ENCODE results near the gene PREP. TPM values are rescaled to one million over a fixed set of nuclear protein-coding genes. Genes with fewer than 3 reads are reported as not detected.
A peak's percentile ranks its signal among the peaks of the same experiment; 100 is the strongest.

The PREP gene
- 19.2 and 19.3 TPM in 2 replicates for total RNA-seq (2012; rRNA removed)

- peak within 1 kb of the TSS; percentile 94 for H3K9ac ChIP-seq (ENCODE audit: low read depth, low read length)
- H3K9me3 ChIP-seq (replicated peaks; ENCODE audit: low read length): no peaks in the 10 kb centered on the region
Measured at GRCh38 chr6:105402939-105403935, at the start of gene PREP. Gene PREP, minus strand, starts transcription at chr6:105403082. Its CDS starts 191 bp downstream, at chr6:105402891.

GRCh38 chr6:105452376-105452775, 49.5 kb upstream of the PREP start:
- Histone ChIP-seq H3K4me2 (ENCODE audit: low read length) (no peak overlapping the region), H3K9me3 (replicated peaks; ENCODE audit: low read length) (no peaks in the 10 kb centered on the region)

More at GRCh38 chr6:105402939-105403935, at the start of gene PREP:
- H3K36me3 ChIP-seq (ENCODE audit: insufficient read depth, low read length): no peaks in the 10 kb centered on the region
- peaks cover 15% of the 10 kb centered on the region for H3K4me1 ChIP-seq (ENCODE audit: control insufficient read depth, insufficient read depth, low read length)
- H3K27me3 ChIP-seq (ENCODE audit: control insufficient read depth, insufficient read depth, low read length): no peaks in the 10 kb centered on the region
- H3K4me3 ChIP-seq (ENCODE audit: low read length): peak within 1 kb of the TSS; percentile 95
- H3K4me2 ChIP-seq (ENCODE audit: low read length): peak within 1 kb of the TSS; percentile 99

GRCh38 chr6:105449756-105450390, 47.0 kb upstream of the PREP start:
- no peaks in the 10 kb centered on the region for H3K36me3 ChIP-seq (ENCODE audit: insufficient read depth, low read length)
- no peaks in the 10 kb centered on the region for H3K4me1 ChIP-seq (ENCODE audit: control insufficient read depth, insufficient read depth, low read length)
- no peak overlapping the region for H3K4me3 ChIP-seq (ENCODE audit: low read length)
- H3K27me3 ChIP-seq (ENCODE audit: control insufficient read depth, insufficient read depth, low read length): no peaks in the 10 kb centered on the region
- H3K9ac ChIP-seq (ENCODE audit: low read depth, low read length): no peak overlapping the region
- no peak overlapping the region for H3K4me2 ChIP-seq (ENCODE audit: low read length)
- no peaks in the 10 kb centered on the region for H3K9me3 ChIP-seq (replicated peaks; ENCODE audit: low read length)

More at GRCh38 chr6:105452376-105452775, 49.5 kb upstream of the PREP start:
- Histone ChIP-seq H3K36me3 (ENCODE audit: insufficient read depth, low read length) (no peaks in the 10 kb centered on the region), H3K4me1 (ENCODE audit: control insufficient read depth, insufficient read depth, low read length) (no peaks in the 10 kb centered on the region), H3K9ac (ENCODE audit: low read depth, low read length) (no peak overlapping the region), H3K4me3 (ENCODE audit: low read length) (no peak overlapping the region), H3K27me3 (ENCODE audit: control insufficient read depth, insufficient read depth, low read length) (no peaks in the 10 kb centered on the region)

GRCh38 chr6:105445481-105445880, 42.6 kb upstream of the PREP start:
- Histone ChIP-seq H3K4me2 (ENCODE audit: low read length) (no peak overlapping the region), H3K27me3 (ENCODE audit: control insufficient read depth, insufficient read depth, low read length) (no peaks in the 10 kb centered on the region), H3K9ac (ENCODE audit: low read depth, low read length) (no peak overlapping the region), H3K4me3 (ENCODE audit: low read length) (no peak overlapping the region), H3K9me3 (replicated peaks; ENCODE audit: low read length) (no peaks in the 10 kb centered on the region), H3K36me3 (ENCODE audit: insufficient read depth, low read length) (no peaks in the 10 kb centered on the region), H3K4me1 (ENCODE audit: control insufficient read depth, insufficient read depth, low read length) (no peaks in the 10 kb centered on the region)

- no peak overlapping the region for H3K4me3 ChIP-seq (ENCODE audit: low read length)
- H3K9me3 ChIP-seq (replicated peaks; ENCODE audit: low read length): no peaks in the 10 kb centered on the region
- H3K4me1 ChIP-seq (ENCODE audit: control insufficient read depth, insufficient read depth, low read length): no peaks in the 10 kb centered on the region
- no peak overlapping the region for H3K9ac ChIP-seq (ENCODE audit: low read depth, low read length)
- H3K36me3 ChIP-seq (ENCODE audit: insufficient read depth, low read length): no peaks in the 10 kb centered on the region
- no peak overlapping the region for H3K4me2 ChIP-seq (ENCODE audit: low read length)
- H3K27me3 ChIP-seq (ENCODE audit: control insufficient read depth, insufficient read depth, low read length): no peaks in the 10 kb centered on the region
Measured at GRCh38 chr6:105443941-105444340, 41.1 kb upstream of the PREP start.

GRCh38 chr6:105442369-105442768, 39.5 kb upstream of the PREP start:
- Histone ChIP-seq H3K27me3 (ENCODE audit: control insufficient read depth, insufficient read depth, low read length) (no peaks in the 10 kb centered on the region), H3K4me1 (ENCODE audit: control insufficient read depth, insufficient read depth, low read length) (no peaks in the 10 kb centered on the region), H3K36me3 (ENCODE audit: insufficient read depth, low read length) (no peaks in the 10 kb centered on the region), H3K4me3 (ENCODE audit: low read length) (no peak overlapping the region), H3K4me2 (ENCODE audit: low read length) (no peak overlapping the region), H3K9me3 (replicated peaks; ENCODE audit: low read length) (no peaks in the 10 kb centered on the region), H3K9ac (ENCODE audit: low read depth, low read length) (no peak overlapping the region)

- no peak overlapping the region for H3K4me2 ChIP-seq (ENCODE audit: low read length)
- no peaks in the 10 kb centered on the region for H3K9me3 ChIP-seq (replicated peaks; ENCODE audit: low read length)
- H3K4me1 ChIP-seq (ENCODE audit: control insufficient read depth, insufficient read depth, low read length): peaks cover 14% of the 10 kb centered on the region
Measured at GRCh38 chr6:105437236-105437635, 34.4 kb upstream of the PREP start.

GRCh38 chr6:105433723-105434122, 30.8 kb upstream of the PREP start:
- Histone ChIP-seq H3K4me3 (ENCODE audit: low read length) (no peak overlapping the region), H3K4me1 (ENCODE audit: control insufficient read depth, insufficient read depth, low read length) (peaks cover 30% of the 10 kb centered on the region), H3K9me3 (replicated peaks; ENCODE audit: low read length) (no peaks in the 10 kb centered on the region)

More at GRCh38 chr6:105437236-105437635, 34.4 kb upstream of the PREP start:
- H3K36me3 ChIP-seq (ENCODE audit: insufficient read depth, low read length): no peaks in the 10 kb centered on the region
- no peak overlapping the region for H3K4me3 ChIP-seq (ENCODE audit: low read length)
- H3K27me3 ChIP-seq (ENCODE audit: control insufficient read depth, insufficient read depth, low read length): no peaks in the 10 kb centered on the region
- no peak overlapping the region for H3K9ac ChIP-seq (ENCODE audit: low read depth, low read length)

GRCh38 chr6:105432797-105433196, 29.9 kb upstream of the PREP start:
- peaks cover 40% of the 10 kb centered on the region for H3K4me1 ChIP-seq (ENCODE audit: control insufficient read depth, insufficient read depth, low read length)
- peak overlapping the region; percentile 56 for H3K9ac ChIP-seq (ENCODE audit: low read depth, low read length)
- H3K4me2 ChIP-seq (ENCODE audit: low read length): no peak overlapping the region
- H3K4me3 ChIP-seq (ENCODE audit: low read length): no peak overlapping the region
- no peaks in the 10 kb centered on the region for H3K36me3 ChIP-seq (ENCODE audit: insufficient read depth, low read length)
- H3K9me3 ChIP-seq (replicated peaks; ENCODE audit: low read length): no peaks in the 10 kb centered on the region
- no peaks in the 10 kb centered on the region for H3K27me3 ChIP-seq (ENCODE audit: control insufficient read depth, insufficient read depth, low read length)

More at GRCh38 chr6:105433723-105434122, 30.8 kb upstream of the PREP start:
- no peaks in the 10 kb centered on the region for H3K27me3 ChIP-seq (ENCODE audit: control insufficient read depth, insufficient read depth, low read length)
- no peaks in the 10 kb centered on the region for H3K36me3 ChIP-seq (ENCODE audit: insufficient read depth, low read length)
- H3K9ac ChIP-seq (ENCODE audit: low read depth, low read length): no peak overlapping the region
- no peak overlapping the region for H3K4me2 ChIP-seq (ENCODE audit: low read length)

GRCh38 chr6:105431226-105431625, 28.3 kb upstream of the PREP start:
- H3K36me3 ChIP-seq (ENCODE audit: insufficient read depth, low read length): no peaks in the 10 kb centered on the region
- no peaks in the 10 kb centered on the region for H3K9me3 ChIP-seq (replicated peaks; ENCODE audit: low read length)
- H3K4me2 ChIP-seq (ENCODE audit: low read length): no peak overlapping the region
- no peak overlapping the region for H3K4me3 ChIP-seq (ENCODE audit: low read length)
- H3K4me1 ChIP-seq (ENCODE audit: control insufficient read depth, insufficient read depth, low read length): peaks cover 42% of the 10 kb centered on the region
- no peaks in the 10 kb centered on the region for H3K27me3 ChIP-seq (ENCODE audit: control insufficient read depth, insufficient read depth, low read length)
- peak overlapping the region; percentile 45 for H3K9ac ChIP-seq (ENCODE audit: low read depth, low read length)

- Histone ChIP-seq H3K9me3 (replicated peaks; ENCODE audit: low read length) (no peaks in the 10 kb centered on the region), H3K9ac (ENCODE audit: low read depth, low read length) (peak overlapping the region; percentile 9), H3K4me2 (ENCODE audit: low read length) (no peak overlapping the region), H3K4me1 (ENCODE audit: control insufficient read depth, insufficient read depth, low read length) (peaks cover 42% of the 10 kb centered on the region), H3K4me3 (ENCODE audit: low read length) (no peak overlapping the region), H3K36me3 (ENCODE audit: insufficient read depth, low read length) (no peaks in the 10 kb centered on the region), H3K27me3 (ENCODE audit: control insufficient read depth, insufficient read depth, low read length) (no peaks in the 10 kb centered on the region)
Measured at GRCh38 chr6:105430685-105431084, 27.8 kb upstream of the PREP start.

All from skeletal muscle satellite cell (primary cell).